Mesenchymal stem cell (in vitro differentiated cells and primary cell): Measurements from ENCODE around the gene SH2D2A.

Experiments
- DNase-seq: peaks from one replicate; pipeline ENCODE4 v3.0.0-alpha.2; 2013
- H2AFZ ChIP-seq: one replicate; pipeline ENCODE4 v1.6.1; 2013; ENCODE audit warnings: low read depth, mild to moderate bottlenecking, control low read depth, inconsistent platforms, low read length, moderate library complexity
- H2AK5ac ChIP-seq: 2 replicates; pipeline ENCODE4 v1.6.1; 2013; ENCODE audit warnings: low read length, moderate library complexity, mild to moderate bottlenecking, inconsistent platforms; ENCODE audit not compliant: severe bottlenecking
- H2BK120ac ChIP-seq: one replicate; pipeline ENCODE4 v1.6.1; 2013; ENCODE audit warnings: low read depth, mild to moderate bottlenecking, inconsistent platforms, low read length, moderate library complexity
- H2BK12ac ChIP-seq, 2 experiments: one replicate each; pipeline ENCODE4 v1.6.1; 2013; ENCODE audit warnings: inconsistent platforms in 2 of 2, low read length in 2 of 2, mild to moderate bottlenecking in 2 of 2, moderate library complexity in 2 of 2, control low read depth in 1 of 2
- H2BK15ac ChIP-seq: one replicate; pipeline ENCODE4 v1.6.1; 2013; ENCODE audit warnings: mild to moderate bottlenecking, low read depth, inconsistent platforms; ENCODE audit not compliant: poor library complexity, severe bottlenecking
- H2BK5ac ChIP-seq: 2 replicates; pipeline ENCODE4 v1.6.1; 2013; ENCODE audit warnings: low read depth, mild to moderate bottlenecking, low read length, control low read depth, inconsistent platforms; ENCODE audit not compliant: poor library complexity, severe bottlenecking
- H3K14ac ChIP-seq, 2 experiments: one replicate each; pipeline ENCODE4 v1.6.1; 2013; ENCODE audit warnings: inconsistent platforms in 2 of 2, low read length in 2 of 2, control low read depth in 1 of 2, mild to moderate bottlenecking in 1 of 2, moderate library complexity in 1 of 2
- H3K18ac ChIP-seq, 2 experiments: one replicate each; pipeline ENCODE4 v1.6.1; 2013; ENCODE audit warnings: inconsistent platforms in 2 of 2, low read length in 2 of 2, control low read depth in 1 of 2, low read depth in 1 of 2, mild to moderate bottlenecking in 1 of 2
- H3K23ac ChIP-seq, 2 experiments: one replicate each; pipeline ENCODE4 v1.6.1; 2013; ENCODE audit warnings: inconsistent platforms in 2 of 2, low read length in 2 of 2, mild to moderate bottlenecking in 2 of 2, moderate library complexity in 2 of 2, control low read depth in 1 of 2
- H3K27ac ChIP-seq: 2 replicates; pipeline ENCODE4 v1.5.1; 2013; ENCODE audit warnings: mild to moderate bottlenecking, moderate library complexity, low read length, control low read depth, inconsistent platforms; ENCODE audit not compliant: poor library complexity, severe bottlenecking
- H3K27me3 ChIP-seq, 2 experiments: 2 replicates each; pipeline versions ENCODE4 v1.6.1 to v1.7.0; 2013; ENCODE audit warnings: low read length in 2 of 2, mild to moderate bottlenecking in 2 of 2, moderate library complexity in 2 of 2, control low read depth in 1 of 2, inconsistent platforms in 1 of 2; ENCODE audit not compliant: control insufficient read depth in 1 of 2, insufficient read depth in 1 of 2
- H3K36me3 ChIP-seq, 2 experiments: 2 replicates each; pipeline versions ENCODE4 v1.6.1 to v1.7.0; 2013; ENCODE audit warnings: low read length in 2 of 2, control low read depth in 1 of 2, inconsistent platforms in 1 of 2, low read depth in 1 of 2, mild to moderate bottlenecking in 1 of 2; ENCODE audit not compliant: insufficient read depth in 2 of 2, control insufficient read depth in 1 of 2
- H3K4ac ChIP-seq, 2 experiments: one replicate each; pipeline ENCODE4 v1.6.1; 2013; ENCODE audit warnings: inconsistent platforms in 2 of 2, low read length in 2 of 2, mild to moderate bottlenecking in 2 of 2, moderate library complexity in 2 of 2, control low read depth in 1 of 2, low read depth in 1 of 2
- H3K4me1 ChIP-seq: 2 replicates; pipeline ENCODE4 v1.6.1; 2013; ENCODE audit warnings: low read depth, low read length, control low read depth; ENCODE audit not compliant: control insufficient read depth, insufficient read depth
- H3K4me2 ChIP-seq: 2 replicates; pipeline ENCODE4 v1.6.1; 2013; ENCODE audit warnings: low read length, mild to moderate bottlenecking, inconsistent platforms; ENCODE audit not compliant: poor library complexity, severe bottlenecking
- H3K4me3 ChIP-seq, 2 experiments: 2 replicates each; pipeline versions ENCODE4 v1.5.1 to v1.7.0; 2013; ENCODE audit warnings: low read length in 2 of 2, mild to moderate bottlenecking in 2 of 2, control low read depth in 1 of 2, low read depth in 1 of 2; ENCODE audit not compliant: insufficient read depth in 1 of 2
- H3K79me1 ChIP-seq: replicated peaks from 2 replicates; pipeline ENCODE4 v1.6.1; 2013; ENCODE audit warnings: mild to moderate bottlenecking, control low read depth, low read length, inconsistent platforms; ENCODE audit not compliant: poor library complexity, severe bottlenecking
- H3K9ac ChIP-seq: 2 replicates; pipeline ENCODE4 v1.7.0; 2013; ENCODE audit warnings: mild to moderate bottlenecking, low read length, moderate library complexity
- H3K9me3 ChIP-seq: 2 replicates; pipeline ENCODE4 v1.7.0; 2013; ENCODE audit warnings: mild to moderate bottlenecking, low read length; ENCODE audit not compliant: control insufficient read depth
- H4K8ac ChIP-seq: one replicate; pipeline ENCODE4 v1.6.1; 2013; ENCODE audit warnings: inconsistent platforms, mild to moderate bottlenecking, low read length, moderate library complexity
- H4K91ac ChIP-seq: one replicate; pipeline ENCODE4 v1.6.1; 2013; ENCODE audit warnings: mild to moderate bottlenecking, low read length, inconsistent platforms
- WGBS: methylation state at CpG from one replicate; pipeline ENCODE4 v1.1.7; 2013; ENCODE audit warnings: mixed read lengths; 5-methylcytosine and 5-hydroxymethylcytosine counted together

SH2D2A gene

DNA sequence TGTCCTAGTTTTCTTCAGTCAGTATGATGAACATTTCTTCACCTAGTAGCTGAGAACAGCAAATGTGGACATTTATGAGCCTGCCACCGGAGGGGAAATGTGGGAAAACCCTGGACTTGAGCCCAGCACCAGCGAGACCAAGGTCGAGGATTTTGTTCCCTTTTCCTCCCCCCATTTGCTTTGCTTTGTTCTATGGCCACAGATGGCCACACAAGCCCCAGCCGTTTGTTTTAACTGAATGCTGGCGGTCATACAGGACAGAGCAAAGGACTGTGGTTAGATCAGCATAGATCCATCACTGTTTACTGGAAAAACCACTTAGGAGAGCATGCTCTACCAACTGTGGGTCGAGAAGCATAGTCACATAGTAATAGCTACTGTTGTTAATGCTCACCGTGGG, 20.9 kb downstream of the SH2D2A start:
- Histone ChIP-seq H3K79me1 (peaks cover 15% of the 10 kb centered on the region), H4K8ac (no peak overlapping the region), H2BK12ac (no peak overlapping the region), H3K4ac (no peak overlapping the region), H3K14ac (no peak overlapping the region), H3K23ac (no peak overlapping the region), H3K27ac (peak overlapping the region; percentile 43), H2AK5ac (no peak overlapping the region), H3K18ac (no peak overlapping the region), H3K9me3 (no peaks in the 10 kb centered on the region), H2BK120ac (no peak overlapping the region), H3K4me2 (no peak overlapping the region), H2BK15ac (no peak overlapping the region), H3K27me3 (no peaks in the 10 kb centered on the region), H2AFZ (no peak overlapping the region), H3K9ac (no peak overlapping the region), H4K91ac (no peak overlapping the region), H3K4me1 (peaks cover 23% of the 10 kb centered on the region), H2BK5ac (no peak overlapping the region), H3K4me3 (no peak overlapping the region), H3K36me3 (peaks cover 32 to 98% of the 10 kb centered on the region in 2 experiments)
- DNase-seq: peak; percentile 51
- 59% methylated on average over 7 of the region's 7 CpGs for WGBS

DNA sequence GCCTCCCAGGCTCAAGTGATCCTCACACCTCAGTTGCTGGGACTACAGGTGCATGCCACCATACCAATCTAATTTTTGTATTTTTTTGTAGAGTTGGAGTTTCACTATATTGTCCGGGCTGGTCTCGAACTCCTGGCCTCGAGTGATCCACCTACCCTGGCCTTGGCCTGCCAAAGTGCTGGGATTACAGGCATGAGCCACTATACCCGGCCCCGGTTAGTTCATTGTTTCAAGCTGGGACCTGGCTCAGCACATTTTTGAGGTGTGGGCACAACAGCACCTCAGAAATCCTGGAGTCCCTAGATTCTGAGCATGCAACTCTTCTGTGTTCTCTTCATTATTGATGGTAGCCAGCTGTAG, 21.3 kb downstream of the SH2D2A start:
- WGBS: 95% methylated on average over 5 of the region's 5 CpGs
- Histone ChIP-seq H3K4me1 (peaks cover 23% of the 10 kb centered on the region), H2AFZ (no peak overlapping the region), H2BK12ac (no peak overlapping the region), H3K9ac (no peak overlapping the region), H2BK15ac (no peak overlapping the region), H3K27ac (peak overlapping the region; percentile 59), H3K23ac (no peak overlapping the region), H2AK5ac (no peak overlapping the region), H3K36me3 (peaks cover 30 to 97% of the 10 kb centered on the region in 2 experiments), H3K14ac (no peak overlapping the region), H3K79me1 (peaks cover 15% of the 10 kb centered on the region), H3K4me3 (no peak overlapping the region), H3K27me3 (no peaks in the 10 kb centered on the region), H2BK5ac (no peak overlapping the region), H4K91ac (no peak overlapping the region), H3K9me3 (no peaks in the 10 kb centered on the region), H4K8ac (no peak overlapping the region), H3K18ac (no peak overlapping the region), H3K4me2 (no peak overlapping the region), H2BK120ac (no peak overlapping the region), H3K4ac (no peak overlapping the region)
- no peak for DNase-seq

- H3K27me3 ChIP-seq: no peaks in the 10 kb centered on the region
- H3K4me2 ChIP-seq: no peak overlapping the region
- H3K9ac ChIP-seq: no peak overlapping the region
- H3K4me3 ChIP-seq: no peak overlapping the region
- no peak overlapping the region for H3K14ac ChIP-seq
- WGBS: 51% methylated on average over 5 of the region's 7 CpGs
- no peak overlapping the region for H3K18ac ChIP-seq
- H3K79me1 ChIP-seq: peaks cover 15% of the 10 kb centered on the region
- H2BK120ac ChIP-seq: no peak overlapping the region
- H3K9me3 ChIP-seq: no peaks in the 10 kb centered on the region
- peak overlapping the region; percentile 68 for H3K27ac ChIP-seq
- H4K91ac ChIP-seq: no peak overlapping the region
- no peak overlapping the region for H3K23ac ChIP-seq
- no peak overlapping the region for H2BK5ac ChIP-seq
- peaks cover 27 to 96% of the 10 kb centered on the region in 2 experiments for H3K36me3 ChIP-seq
- no peak overlapping the region for H2AK5ac ChIP-seq
- H2AFZ ChIP-seq: no peak overlapping the region
- no peak overlapping the region for H4K8ac ChIP-seq
- H3K4me1 ChIP-seq: peaks cover 23% of the 10 kb centered on the region
- H2BK12ac ChIP-seq: no peak overlapping the region
- no peak overlapping the region for H2BK15ac ChIP-seq
- no peak overlapping the region for H3K4ac ChIP-seq
- peak; percentile 39 for DNase-seq
Observed at GRCh38 chr1:156794506-156795373, 21.9 kb downstream of the SH2D2A start.

GRCh38 chr1:156789621-156790318, 26.9 kb downstream of the SH2D2A start:
- H2BK5ac ChIP-seq: no peak overlapping the region
- no peak overlapping the region for H3K9ac ChIP-seq
- peaks cover 8% of the 10 kb centered on the region for H3K4me1 ChIP-seq
- H2AFZ ChIP-seq: no peak overlapping the region
- H3K9me3 ChIP-seq: no peaks in the 10 kb centered on the region
- no peak overlapping the region for H2AK5ac ChIP-seq
- H3K79me1 ChIP-seq: peaks cover 29% of the 10 kb centered on the region
- no peak overlapping the region for H3K4me3 ChIP-seq
- no peak overlapping the region for H4K91ac ChIP-seq
- no peak overlapping the region for H3K18ac ChIP-seq
- no peak overlapping the region for H3K4ac ChIP-seq
- WGBS: 97% methylated on average over 4 of the region's 4 CpGs
- H2BK12ac ChIP-seq: no peak overlapping the region
- H2BK15ac ChIP-seq: no peak overlapping the region
- H4K8ac ChIP-seq: no peak overlapping the region
- H3K4me2 ChIP-seq: no peak overlapping the region
- DNase-seq: no peak
- H3K36me3 ChIP-seq: peaks cover 38 to 82% of the 10 kb centered on the region in 2 experiments
- H3K14ac ChIP-seq: no peak overlapping the region
- no peak overlapping the region for H2BK120ac ChIP-seq
- no peaks in the 10 kb centered on the region for H3K27me3 ChIP-seq
- no peak overlapping the region for H3K27ac ChIP-seq
- no peak overlapping the region for H3K23ac ChIP-seq
